ENCODE data around the gene WDR18.

DNA sequence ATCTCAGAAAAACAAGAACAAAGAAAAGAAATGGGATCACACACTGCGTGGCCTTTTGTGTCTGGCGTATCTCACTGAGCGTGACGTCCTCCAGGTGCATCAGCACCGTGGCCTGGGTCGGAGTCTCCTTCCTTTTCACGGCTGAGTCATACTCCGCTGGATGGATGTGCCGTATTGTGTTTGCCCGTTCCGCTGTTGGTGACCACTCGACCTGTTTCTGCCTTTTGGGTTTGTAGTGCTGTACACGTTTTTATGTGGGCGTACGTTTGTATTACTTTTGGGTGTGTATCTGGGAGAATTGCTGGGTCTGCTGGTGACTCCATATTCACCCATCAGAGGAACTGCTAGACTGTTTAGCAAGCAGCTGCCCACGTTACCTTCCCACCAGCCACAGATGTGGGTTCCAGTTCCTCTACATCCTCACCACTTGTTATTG lies 46.9 kb upstream of the WDR18 start:
- TF ChIP-seq POLR2A (IDR thresholded peaks at IDR 0.05): no peak
- TF ChIP-seq, protein P1, sequence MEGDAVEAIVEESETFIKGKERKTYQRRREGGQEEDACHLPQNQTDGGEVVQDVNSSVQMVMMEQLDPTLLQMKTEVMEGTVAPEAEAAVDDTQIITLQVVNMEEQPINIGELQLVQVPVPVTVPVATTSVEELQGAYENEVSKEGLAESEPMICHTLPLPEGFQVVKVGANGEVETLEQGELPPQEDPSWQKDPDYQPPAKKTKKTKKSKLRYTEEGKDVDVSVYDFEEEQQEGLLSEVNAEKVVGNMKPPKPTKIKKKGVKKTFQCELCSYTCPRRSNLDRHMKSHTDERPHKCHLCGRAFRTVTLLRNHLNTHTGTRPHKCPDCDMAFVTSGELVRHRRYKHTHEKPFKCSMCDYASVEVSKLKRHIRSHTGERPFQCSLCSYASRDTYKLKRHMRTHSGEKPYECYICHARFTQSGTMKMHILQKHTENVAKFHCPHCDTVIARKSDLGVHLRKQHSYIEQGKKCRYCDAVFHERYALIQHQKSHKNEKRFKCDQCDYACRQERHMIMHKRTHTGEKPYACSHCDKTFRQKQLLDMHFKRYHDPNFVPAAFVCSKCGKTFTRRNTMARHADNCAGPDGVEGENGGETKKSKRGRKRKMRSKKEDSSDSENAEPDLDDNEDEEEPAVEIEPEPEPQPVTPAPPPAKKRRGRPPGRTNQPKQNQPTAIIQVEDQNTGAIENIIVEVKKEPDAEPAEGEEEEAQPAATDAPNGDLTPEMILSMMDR (IDR thresholded peaks at IDR 0.05): no peak

All from thyroid gland (tissue), 4 donors.